PC-9 (cell line): ENCODE results near the gene SLC10A1.

Experiments
- EZH2 ChIP-seq: fragments of 200-600 bp; sonication (generic); IDR thresholded peaks from 2 replicates; pipeline ENCODE4 v1.8.0; 2017; ENCODE audit warnings: antibody characterized with exemption, low read depth
- TF ChIP-seq, protein P1 (sequence below): fragments of 200-600 bp; sonication (generic); conservative IDR thresholded peaks from 2 replicates; pipeline ENCODE4 v1.6.1; 2017; ENCODE audit warnings: mixed run types, antibody characterized with exemption, mild to moderate bottlenecking, moderate library complexity

DNA sequence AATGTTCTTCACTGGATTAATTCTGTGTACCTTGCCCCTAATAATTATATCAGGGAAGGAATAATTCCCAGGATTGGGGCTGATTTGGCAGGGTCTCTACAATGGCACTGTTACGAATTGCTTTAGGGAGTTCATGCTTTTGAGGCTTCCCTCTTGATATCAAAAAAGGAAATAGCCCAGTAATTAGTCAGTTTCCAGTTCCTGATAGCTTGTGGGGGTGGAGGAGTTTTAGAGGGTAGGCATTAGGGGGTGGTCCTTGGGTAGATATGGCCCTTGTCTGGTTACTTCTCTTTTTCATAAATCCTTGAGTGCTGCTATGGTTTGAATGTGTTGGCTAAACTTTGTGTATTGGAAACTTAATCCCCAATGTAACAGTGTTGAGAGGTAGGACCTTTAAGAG lies 36.2 kb downstream of the SLC10A1 start:
- TF ChIP-seq EZH2: no peak
- TF ChIP-seq, protein P1, sequence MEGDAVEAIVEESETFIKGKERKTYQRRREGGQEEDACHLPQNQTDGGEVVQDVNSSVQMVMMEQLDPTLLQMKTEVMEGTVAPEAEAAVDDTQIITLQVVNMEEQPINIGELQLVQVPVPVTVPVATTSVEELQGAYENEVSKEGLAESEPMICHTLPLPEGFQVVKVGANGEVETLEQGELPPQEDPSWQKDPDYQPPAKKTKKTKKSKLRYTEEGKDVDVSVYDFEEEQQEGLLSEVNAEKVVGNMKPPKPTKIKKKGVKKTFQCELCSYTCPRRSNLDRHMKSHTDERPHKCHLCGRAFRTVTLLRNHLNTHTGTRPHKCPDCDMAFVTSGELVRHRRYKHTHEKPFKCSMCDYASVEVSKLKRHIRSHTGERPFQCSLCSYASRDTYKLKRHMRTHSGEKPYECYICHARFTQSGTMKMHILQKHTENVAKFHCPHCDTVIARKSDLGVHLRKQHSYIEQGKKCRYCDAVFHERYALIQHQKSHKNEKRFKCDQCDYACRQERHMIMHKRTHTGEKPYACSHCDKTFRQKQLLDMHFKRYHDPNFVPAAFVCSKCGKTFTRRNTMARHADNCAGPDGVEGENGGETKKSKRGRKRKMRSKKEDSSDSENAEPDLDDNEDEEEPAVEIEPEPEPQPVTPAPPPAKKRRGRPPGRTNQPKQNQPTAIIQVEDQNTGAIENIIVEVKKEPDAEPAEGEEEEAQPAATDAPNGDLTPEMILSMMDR: no peak
